Common myeloid progenitor, CD34-positive (primary cell): ENCODE results near the gene COG4.

Experiments
- CTCF ChIA-PET: fragments of 350-600 bp; sonication (Branson Sonifier 250); formaldehyde crosslinking; loops from one replicate; lab custom pipeline; 2021; ENCODE audit warnings: antibody characterized with exemption; lab: Charles Lee
- POLR2A ChIA-PET: fragments of 350-600 bp; sonication (Branson Sonifier 250); formaldehyde crosslinking; loops from one replicate; lab custom pipeline; 2021; ENCODE audit warnings: antibody characterized with exemption; lab: Charles Lee
- DNase-seq, 3 donors: peaks; one replicate each; pipeline versions ENCODE4 v3.0.0 to v3.0.0-alpha.2; 2013
- H3K27ac ChIP-seq, 2 experiments: 1 replicate in 1 of 2; 2 replicates in 1 of 2; pipeline ENCODE4 v1.7.0; 2013; ENCODE audit warnings: inconsistent platforms in 2 of 2, low read length in 2 of 2, mild to moderate bottlenecking in 2 of 2, low read depth in 1 of 2, moderate library complexity in 1 of 2; ENCODE audit not compliant: severe bottlenecking in 2 of 2, insufficient read depth in 1 of 2, poor library complexity in 1 of 2
- H3K27me3 ChIP-seq, 5 experiments: replicated peaks in 2 of 5; 1 replicate in 3 of 5; 2 replicates in 2 of 5; pipeline versions ENCODE4 v1.6.1 to v1.7.0; 2013; ENCODE audit warnings: low read length in 4 of 5, mild to moderate bottlenecking in 2 of 5, moderate library complexity in 2 of 5, inconsistent platforms in 1 of 5; ENCODE audit not compliant: insufficient read depth in 5 of 5, control insufficient read depth in 4 of 5
- H3K36me3 ChIP-seq, 4 experiments: 1 replicate in 2 of 4; 2 replicates in 2 of 4; pipeline versions ENCODE4 v1.6.1 to v1.7.0; 2013; ENCODE audit warnings: low read length in 3 of 4, control low read depth in 1 of 4, mild to moderate bottlenecking in 1 of 4; ENCODE audit not compliant: control insufficient read depth in 4 of 4, insufficient read depth in 4 of 4
- H3K4me1 ChIP-seq, 4 experiments: 1 replicate in 3 of 4; 2 replicates in 1 of 4; pipeline versions ENCODE4 v1.6.1 to v1.7.1; 2013; ENCODE audit warnings: low read length in 3 of 4, mild to moderate bottlenecking in 3 of 4, control low read depth in 1 of 4, inconsistent platforms in 1 of 4, moderate library complexity in 1 of 4; ENCODE audit not compliant: control insufficient read depth in 4 of 4, insufficient read depth in 4 of 4; ENCODE audit errors: control extremely low read depth in 1 of 4
- H3K4me3 ChIP-seq, 7 experiments: 1 replicate in 4 of 7; 2 replicates in 3 of 7; pipeline versions ENCODE4 v1.5.1 to v1.7.0; 2013; ENCODE audit warnings: mild to moderate bottlenecking in 7 of 7, low read length in 6 of 7, moderate library complexity in 6 of 7, inconsistent platforms in 2 of 7, low read depth in 2 of 7, control low read depth in 1 of 7; ENCODE audit not compliant: insufficient read depth in 4 of 7, control insufficient read depth in 1 of 7; ENCODE audit errors: extremely low read depth in 1 of 7
- H3K9me3 ChIP-seq, 5 experiments: 1 replicate in 4 of 5; 2 replicates in 1 of 5; pipeline versions ENCODE4 v1.6.1 to v1.7.1; 2013; ENCODE audit warnings: low read length in 4 of 5, mild to moderate bottlenecking in 2 of 5, inconsistent platforms in 1 of 5, low read depth in 1 of 5, moderate library complexity in 1 of 5; ENCODE audit not compliant: control insufficient read depth in 4 of 5, insufficient read depth in 2 of 5; ENCODE audit errors: control extremely low read depth in 1 of 5
- WGBS: methylation state at CpG from one replicate; pipeline ENCODE4 v1.1.5; 2013; ENCODE audit not compliant: insufficient coverage; 5-methylcytosine and 5-hydroxymethylcytosine counted together

The COG4 gene

DNA sequence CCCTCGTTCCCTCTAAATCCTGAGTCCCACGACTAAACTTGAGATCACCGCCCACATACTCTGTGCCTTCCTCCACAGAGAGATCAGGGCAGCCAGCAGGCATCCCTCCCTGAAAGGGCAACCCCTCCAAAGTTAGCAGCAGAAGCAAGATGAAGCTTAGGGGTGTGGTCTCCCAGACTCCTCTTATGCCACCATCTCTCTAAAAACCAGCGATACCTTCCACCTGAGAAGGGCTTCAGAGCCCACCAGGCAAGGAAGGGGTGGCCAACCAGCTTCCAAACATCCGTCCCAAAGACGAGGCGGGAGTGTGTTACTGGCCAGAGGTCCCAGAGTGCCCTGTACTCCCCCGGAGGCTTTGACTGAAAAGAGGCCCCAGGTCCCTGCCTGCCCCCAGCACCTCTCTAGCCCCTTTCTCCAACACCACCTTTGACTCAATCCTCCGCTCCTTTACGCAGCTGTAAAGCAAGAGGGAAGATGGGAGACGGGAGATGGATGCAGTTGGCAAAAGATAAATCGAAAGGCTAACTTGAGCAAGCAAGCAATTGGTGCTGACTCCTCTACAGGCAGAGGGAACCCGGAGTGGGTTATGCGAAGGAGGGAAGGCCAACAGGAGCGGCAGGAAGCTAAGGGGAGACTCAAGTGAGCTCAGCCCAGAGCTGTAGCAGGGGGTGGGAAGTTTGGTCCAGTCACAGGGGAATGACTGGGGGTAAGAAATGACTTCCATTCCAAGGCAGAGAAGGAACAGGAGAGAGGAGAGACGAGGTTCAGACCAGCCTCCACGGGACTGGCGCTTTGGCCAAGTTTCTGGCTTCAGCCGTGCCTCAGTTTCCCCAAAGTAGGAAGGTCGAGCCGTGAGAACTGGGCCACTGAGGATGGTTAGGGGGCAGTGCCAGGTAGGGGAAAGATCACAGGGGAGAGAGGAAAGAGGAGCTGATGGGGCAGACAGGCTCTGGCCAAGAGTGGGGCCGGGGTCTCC, 85.5 kb downstream of the COG4 start:
- ChIA-PET POLR2A (no interaction called here), CTCF (interaction anchor here (1.1 to 1.9 kb wide), 3 partner anchors 19 to 29 kb away, joined by 4 to 5 read pairs (median 4); no protein-coding TSS in a partner anchor)
- no peak for DNase-seq
- no peaks in the 10 kb centered on the region for H3K27me3 ChIP-seq
- H3K27ac ChIP-seq, result peak overlapping the region in 1 of 2 experiments; percentile 67
- H3K4me3 ChIP-seq, result peak overlapping the region; percentile 49 to 95 (median 87)
- H3K9me3 ChIP-seq, result no peaks in the 10 kb centered on the region
- 24% methylated on average over 20 of the region's 22 CpGs for WGBS
- peaks cover 0 to 15% (median 0%) of the 10 kb centered on the region in 4 experiments for H3K36me3 ChIP-seq
- peaks cover 7 to 58% (median 35%) of the 10 kb centered on the region in 4 experiments for H3K4me1 ChIP-seq

- Histone ChIP-seq H3K4me1 (peaks cover 12 to 66% (median 43%) of the 10 kb centered on the region in 4 experiments), H3K9me3 (no peaks in the 10 kb centered on the region), H3K27me3 (no peaks in the 10 kb centered on the region), H3K27ac (peak overlapping the region in 1 of 2 experiments; percentile 69), H3K4me3 (peak overlapping the region in 5 of 7 experiments; percentile 56 to 95 (median 88)), H3K36me3 (peaks cover 0 to 15% (median 0%) of the 10 kb centered on the region in 4 experiments)
- POLR2A ChIA-PET, result no interaction called here
- no peak for DNase-seq
- CTCF ChIA-PET, result interaction anchor here (1.5 to 1.9 kb wide), 2 partner anchors 15 to 26 kb away, joined by 4 to 5 read pairs; no protein-coding TSS in a partner anchor
- 95% methylated on average over 2 of the region's 5 CpGs for WGBS
Measured at GRCh38 chr16:70437017-70437581, 86.3 kb downstream of the COG4 start.

DNA sequence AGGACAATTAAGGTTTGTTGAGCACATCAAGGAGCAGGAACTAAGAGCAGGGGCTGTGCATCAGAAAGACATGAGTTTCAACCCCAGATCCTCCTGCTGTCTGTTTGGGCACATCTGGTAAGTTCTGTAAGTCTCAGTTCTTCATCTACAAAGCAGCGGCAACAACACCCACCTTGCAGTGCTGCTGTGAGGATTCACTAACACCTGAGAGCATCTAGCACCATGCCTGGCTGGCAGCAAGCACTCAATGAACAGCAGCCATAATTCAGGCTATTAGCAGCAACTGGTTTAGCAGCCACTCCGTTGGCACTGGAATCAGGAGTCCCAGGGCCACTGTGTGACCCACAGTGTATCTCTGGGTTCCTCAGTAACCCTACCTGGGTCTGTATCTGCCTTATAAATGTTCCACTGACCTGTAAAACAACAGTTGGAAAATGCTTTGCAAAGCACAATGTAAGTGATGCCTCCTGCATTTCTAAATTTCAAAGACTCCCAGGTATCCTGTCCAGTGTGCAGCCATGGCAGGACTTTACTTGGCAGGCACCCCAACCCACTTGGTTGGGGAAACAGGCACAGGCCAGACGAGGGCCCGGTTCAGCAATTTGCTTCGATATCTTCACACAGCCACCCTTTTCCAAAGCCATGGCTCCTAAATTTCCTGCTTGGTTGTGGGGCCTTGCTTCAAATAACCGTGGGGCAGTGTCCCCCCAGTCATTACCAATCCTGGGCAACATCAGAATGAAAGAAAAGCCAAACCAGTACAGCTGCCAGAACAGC, 88.7 kb downstream of the COG4 start:
- Histone ChIP-seq H3K9me3 (no peaks in the 10 kb centered on the region), H3K4me1 (peaks cover 15 to 83% (median 60%) of the 10 kb centered on the region in 4 experiments), H3K36me3 (peaks cover 0 to 15% (median 0%) of the 10 kb centered on the region in 4 experiments), H3K27me3 (no peaks in the 10 kb centered on the region), H3K4me3 (no peak overlapping the region), H3K27ac (peak overlapping the region in 1 of 2 experiments; percentile 39)
- WGBS, result 95% methylated on average over 5 of the region's 6 CpGs
- no peak for DNase-seq
- POLR2A ChIA-PET, result interaction anchor here (1.2 kb wide), 1 partner anchor 19 kb away, joined by 3 read pairs; the partner anchor contains the start of gene FCSK
- CTCF ChIA-PET, result no interaction called here

DNA sequence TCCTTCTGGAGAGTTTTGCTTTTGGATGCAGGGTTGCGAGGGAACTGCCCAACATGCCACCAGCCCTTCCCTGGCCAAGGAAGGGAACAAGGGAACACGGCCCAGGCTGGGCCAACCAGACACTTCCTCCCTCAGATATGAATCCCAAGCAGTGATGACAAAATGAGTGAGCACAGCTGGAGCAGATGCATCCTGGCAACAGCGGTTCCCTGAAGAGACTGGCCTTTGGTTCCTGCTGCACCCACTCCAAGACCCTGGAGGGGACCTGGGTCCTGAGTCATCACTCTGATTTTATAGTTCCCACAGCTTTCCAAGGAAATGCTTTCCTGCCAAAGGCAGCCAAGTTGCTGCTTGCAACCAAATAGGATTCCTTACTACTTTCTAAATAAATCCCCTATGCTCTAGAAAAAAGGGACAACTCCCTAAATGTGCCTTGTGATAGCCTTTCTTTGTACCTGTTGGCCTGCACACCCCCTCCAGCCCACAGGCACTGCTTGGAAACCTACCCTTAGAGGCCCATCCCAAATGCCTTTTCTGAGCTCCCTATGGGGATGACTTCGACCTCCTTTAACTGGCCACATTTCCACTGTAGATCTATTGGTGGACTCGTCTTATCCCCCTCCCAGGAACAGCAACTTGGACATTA, 89.8 kb downstream of the COG4 start:
- CTCF ChIA-PET, result interaction anchor here (0.8 to 2.4 kb wide), 9 partner anchors 10 to 64 kb away, joined by 3 to 15 read pairs (median 5); no protein-coding TSS in a partner anchor
- H3K4me1 ChIP-seq, result peaks cover 19 to 89% (median 68%) of the 10 kb centered on the region in 4 experiments
- POLR2A ChIA-PET, result interaction anchor here (0.6 to 1.2 kb wide), 2 partner anchors 21 to 301 kb away, joined by 3 to 6 read pairs; partner anchors contain the start of gene FCSK
- H3K27me3 ChIP-seq, result no peaks in the 10 kb centered on the region
- H3K27ac ChIP-seq, result peak overlapping the region in 1 of 2 experiments; percentile 88
- 61% methylated on average over 4 of the region's 5 CpGs for WGBS
- peak overlapping the region in 1 of 7 experiments; percentile 25 for H3K4me3 ChIP-seq
- peaks cover 0 to 15% (median 0%) of the 10 kb centered on the region in 4 experiments for H3K36me3 ChIP-seq
- peak in 2 of 3 donors; percentile 65 to 69 for DNase-seq
- H3K9me3 ChIP-seq, result no peaks in the 10 kb centered on the region

DNA sequence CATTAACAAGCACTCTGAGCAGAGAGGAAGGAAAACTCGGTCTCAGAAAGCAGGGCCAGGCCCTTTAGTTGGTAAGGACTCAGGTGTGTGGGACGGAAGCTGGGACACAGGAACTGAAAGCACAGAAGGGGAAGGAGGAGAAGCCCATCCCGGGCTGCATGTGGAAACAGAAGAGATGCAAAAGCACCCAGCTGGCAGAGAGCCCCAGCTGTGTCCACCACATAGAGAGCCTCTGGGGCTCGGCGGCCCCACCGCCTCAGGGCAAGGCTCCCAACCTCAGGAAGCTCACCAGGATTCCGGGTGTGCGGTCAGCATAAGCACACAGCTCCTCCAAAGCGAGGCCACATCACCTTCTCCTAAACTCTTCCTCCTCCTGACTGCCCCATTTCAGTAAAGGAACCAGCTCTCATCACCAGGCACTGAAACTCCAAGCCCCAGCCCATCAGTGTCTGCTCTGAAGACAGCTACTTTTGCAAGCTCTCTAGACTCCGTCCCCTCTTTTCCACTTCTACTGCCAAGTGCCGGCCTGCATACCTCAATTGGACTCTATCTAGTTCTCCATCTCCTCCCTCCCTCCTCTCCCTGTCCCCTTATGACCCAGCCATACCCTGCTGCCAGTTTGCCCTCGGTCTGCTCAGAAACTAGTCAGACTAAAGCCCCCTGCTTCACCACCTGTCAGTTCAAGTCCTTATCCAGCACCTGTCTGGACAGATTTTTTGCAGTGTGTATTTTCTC, 90.5 kb downstream of the COG4 start:
- H3K4me3 ChIP-seq, result peak overlapping the region in 4 of 7 experiments; percentile 19 to 37 (median 30)
- 26% methylated on average over 12 of the region's 12 CpGs for WGBS
- H3K36me3 ChIP-seq, result peaks cover 0 to 15% (median 0%) of the 10 kb centered on the region in 4 experiments
- H3K4me1 ChIP-seq, result peaks cover 19 to 91% (median 70%) of the 10 kb centered on the region in 4 experiments
- POLR2A ChIA-PET, result interaction anchor here (1.2 kb wide), 1 partner anchor 21 kb away, joined by 3 read pairs; the partner anchor contains the start of gene FCSK
- no peaks in the 10 kb centered on the region for H3K27me3 ChIP-seq
- peak in 2 of 3 donors; percentile 33 to 51 for DNase-seq
- CTCF ChIA-PET, result interaction anchor here (0.6 to 2.4 kb wide), 12 partner anchors 8 to 64 kb away, joined by 3 to 15 read pairs (median 4); no protein-coding TSS in a partner anchor
- H3K27ac ChIP-seq, result peak overlapping the region; percentile 56 to 88
- H3K9me3 ChIP-seq, result no peaks in the 10 kb centered on the region
